ENCODE measurements around the gene SCRN1.

Gene SCRN1, protein sequence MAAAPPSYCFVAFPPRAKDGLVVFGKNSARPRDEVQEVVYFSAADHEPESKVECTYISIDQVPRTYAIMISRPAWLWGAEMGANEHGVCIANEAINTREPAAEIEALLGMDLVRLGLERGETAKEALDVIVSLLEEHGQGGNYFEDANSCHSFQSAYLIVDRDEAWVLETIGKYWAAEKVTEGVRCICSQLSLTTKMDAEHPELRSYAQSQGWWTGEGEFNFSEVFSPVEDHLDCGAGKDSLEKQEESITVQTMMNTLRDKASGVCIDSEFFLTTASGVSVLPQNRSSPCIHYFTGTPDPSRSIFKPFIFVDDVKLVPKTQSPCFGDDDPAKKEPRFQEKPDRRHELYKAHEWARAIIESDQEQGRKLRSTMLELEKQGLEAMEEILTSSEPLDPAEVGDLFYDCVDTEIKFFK

DNA sequence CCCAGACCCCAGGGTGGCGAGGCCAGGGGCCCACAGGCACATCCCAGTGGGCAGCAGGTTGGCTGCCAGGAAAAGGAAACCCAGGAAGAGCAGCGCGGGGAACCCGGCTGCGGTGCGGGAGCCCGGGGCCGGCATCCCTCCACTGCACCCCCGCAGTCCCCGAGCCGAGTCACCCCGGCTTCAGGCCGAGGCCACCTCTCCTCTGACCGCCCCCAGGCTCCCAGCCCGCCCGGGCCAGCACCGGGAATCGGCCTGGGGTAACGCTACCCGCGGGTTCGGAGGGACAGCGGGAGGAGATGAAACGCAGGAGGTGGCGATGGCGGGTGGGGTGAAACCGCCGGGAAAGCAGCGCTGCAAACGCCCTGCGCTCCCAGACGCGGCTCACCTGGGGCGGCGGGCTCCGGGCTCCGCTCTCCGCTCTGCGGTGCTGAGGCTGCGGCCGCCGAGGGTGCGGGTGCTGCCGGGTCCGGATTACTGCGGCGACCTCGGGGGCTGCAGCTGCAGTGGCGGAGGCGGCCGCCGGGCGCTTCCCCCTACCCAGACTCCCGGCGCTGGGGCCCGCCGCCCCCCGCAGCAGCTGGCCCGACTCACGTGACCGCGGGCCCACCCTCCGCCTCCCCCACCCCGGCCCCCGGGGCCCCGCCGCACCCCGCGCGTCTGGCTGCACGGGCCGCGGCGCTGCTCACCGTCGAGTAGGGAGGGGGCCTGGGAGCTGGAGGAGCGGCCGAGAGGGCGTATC lies at the start of gene SCRN1:
Gene SCRN1, minus strand, starts transcription at position 545 of the 739 bp plus-strand sequence. CDS start 20,734 bp downstream, outside the sequence.
- Histone ChIP-seq H3K9me3 (ENCODE audit: control insufficient read depth, low read length) (no peaks in the 10 kb centered on the region), H3K9ac (ENCODE audit: low read length) (peak within 1 kb of the TSS; percentile 89), H3K4me3 (ENCODE audit: low read length) (peak within 1 kb of the TSS; percentile 80), H3K27me3 (ENCODE audit: control insufficient read depth, insufficient read depth, low read length) (no peaks in the 10 kb centered on the region), H3K4me1 (ENCODE audit: control insufficient read depth, insufficient read depth, low read length) (peaks cover 19% of the 10 kb centered on the region), H3K36me3 (ENCODE audit: control insufficient read depth, insufficient read depth, low read length) (no peaks in the 10 kb centered on the region)

DNA sequence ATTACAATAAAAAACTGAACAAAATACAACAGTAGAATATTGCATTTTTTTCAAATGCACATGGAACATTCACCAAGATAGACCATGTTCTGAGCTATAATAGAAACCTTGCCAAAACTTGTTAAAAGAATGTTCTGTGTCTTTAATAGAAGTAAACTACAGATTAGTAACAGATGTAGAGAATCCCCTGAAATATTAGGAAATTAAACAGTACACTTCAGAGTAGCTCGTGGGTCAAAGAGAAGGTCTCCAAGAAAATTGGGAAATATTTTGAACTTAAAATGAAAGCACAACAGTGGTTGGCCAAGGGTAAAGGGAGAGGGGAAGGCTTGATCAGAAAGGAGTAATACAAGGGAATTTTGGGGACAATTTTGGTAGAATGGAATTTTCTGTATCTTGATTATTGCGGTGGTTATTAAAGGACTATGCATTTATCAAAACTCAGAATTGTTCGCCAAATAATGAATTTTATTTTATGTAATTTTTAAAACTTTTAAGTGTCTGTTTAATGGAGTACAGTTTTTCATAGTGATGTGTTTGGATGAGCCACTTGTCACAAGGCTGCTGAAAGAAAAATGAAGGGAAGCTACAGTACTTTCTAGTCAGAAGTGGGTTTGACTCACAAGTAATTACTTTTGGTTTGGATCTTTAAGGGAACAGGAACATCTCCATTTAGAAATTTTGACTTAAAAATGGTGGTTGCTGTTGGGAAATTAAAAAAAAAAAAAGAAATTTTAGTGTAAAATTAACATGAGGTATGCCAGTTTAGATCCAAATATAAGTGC lies 48.8 kb upstream of the SCRN1 start:
- H3K9me3 ChIP-seq (ENCODE audit: control insufficient read depth, low read length): no peaks in the 10 kb centered on the region
- no peaks in the 10 kb centered on the region for H3K4me1 ChIP-seq (ENCODE audit: control insufficient read depth, insufficient read depth, low read length)
- no peaks in the 10 kb centered on the region for H3K36me3 ChIP-seq (ENCODE audit: control insufficient read depth, insufficient read depth, low read length)
- H3K4me3 ChIP-seq (ENCODE audit: low read length): no peak overlapping the region
- no peaks in the 10 kb centered on the region for H3K27me3 ChIP-seq (ENCODE audit: control insufficient read depth, insufficient read depth, low read length)
- H3K9ac ChIP-seq (ENCODE audit: low read length): no peak overlapping the region

DNA sequence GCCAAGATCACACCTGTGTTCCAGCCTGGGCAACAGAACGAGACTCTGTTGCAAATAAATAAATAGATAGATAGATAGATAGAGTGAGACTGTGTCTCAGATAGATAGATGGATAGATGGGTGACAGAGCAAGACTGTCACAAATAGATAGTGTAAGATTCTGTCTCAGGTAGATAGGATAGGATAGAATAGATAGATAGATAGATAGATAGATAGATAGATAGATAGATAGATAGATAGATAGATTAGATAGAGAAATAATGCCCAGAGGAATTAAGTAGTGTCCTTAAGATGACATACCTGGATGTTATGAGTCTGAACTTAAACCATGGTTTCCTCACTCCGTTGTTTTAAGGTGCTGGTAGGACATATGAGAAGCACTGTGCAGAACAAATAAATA lies 46.6 kb upstream of the SCRN1 start:
- Histone ChIP-seq H3K4me1 (ENCODE audit: control insufficient read depth, insufficient read depth, low read length) (peaks cover 4% of the 10 kb centered on the region), H3K36me3 (ENCODE audit: control insufficient read depth, insufficient read depth, low read length) (no peaks in the 10 kb centered on the region), H3K9me3 (ENCODE audit: control insufficient read depth, low read length) (no peaks in the 10 kb centered on the region), H3K9ac (ENCODE audit: low read length) (no peak overlapping the region), H3K4me3 (ENCODE audit: low read length) (no peak overlapping the region), H3K27me3 (ENCODE audit: control insufficient read depth, insufficient read depth, low read length) (no peaks in the 10 kb centered on the region)

DNA sequence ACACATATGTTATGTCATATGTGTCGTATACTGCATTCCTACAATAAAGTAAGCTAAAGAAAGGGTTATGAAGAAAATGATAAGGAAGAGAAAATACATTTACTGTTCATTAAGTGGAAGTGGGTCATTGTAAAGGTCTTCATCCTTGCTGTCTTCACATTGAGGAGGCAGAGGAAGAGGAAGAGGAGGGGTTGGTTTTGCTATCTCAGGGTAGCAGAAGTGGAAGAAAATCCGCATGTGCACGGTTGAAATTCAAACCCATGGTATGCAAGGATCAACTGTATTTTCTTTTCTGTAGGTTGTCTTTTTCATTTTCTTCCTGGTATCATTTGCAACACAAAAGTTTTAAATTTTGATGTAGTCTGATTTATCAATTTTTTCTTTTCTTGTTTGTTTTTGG lies 44.9 kb upstream of the SCRN1 start:
- peaks cover 4% of the 10 kb centered on the region for H3K4me1 ChIP-seq (ENCODE audit: control insufficient read depth, insufficient read depth, low read length)
- no peaks in the 10 kb centered on the region for H3K9me3 ChIP-seq (ENCODE audit: control insufficient read depth, low read length)
- H3K4me3 ChIP-seq (ENCODE audit: low read length): no peak overlapping the region
- H3K9ac ChIP-seq (ENCODE audit: low read length): no peak overlapping the region
- no peaks in the 10 kb centered on the region for H3K36me3 ChIP-seq (ENCODE audit: control insufficient read depth, insufficient read depth, low read length)
- no peaks in the 10 kb centered on the region for H3K27me3 ChIP-seq (ENCODE audit: control insufficient read depth, insufficient read depth, low read length)

DNA sequence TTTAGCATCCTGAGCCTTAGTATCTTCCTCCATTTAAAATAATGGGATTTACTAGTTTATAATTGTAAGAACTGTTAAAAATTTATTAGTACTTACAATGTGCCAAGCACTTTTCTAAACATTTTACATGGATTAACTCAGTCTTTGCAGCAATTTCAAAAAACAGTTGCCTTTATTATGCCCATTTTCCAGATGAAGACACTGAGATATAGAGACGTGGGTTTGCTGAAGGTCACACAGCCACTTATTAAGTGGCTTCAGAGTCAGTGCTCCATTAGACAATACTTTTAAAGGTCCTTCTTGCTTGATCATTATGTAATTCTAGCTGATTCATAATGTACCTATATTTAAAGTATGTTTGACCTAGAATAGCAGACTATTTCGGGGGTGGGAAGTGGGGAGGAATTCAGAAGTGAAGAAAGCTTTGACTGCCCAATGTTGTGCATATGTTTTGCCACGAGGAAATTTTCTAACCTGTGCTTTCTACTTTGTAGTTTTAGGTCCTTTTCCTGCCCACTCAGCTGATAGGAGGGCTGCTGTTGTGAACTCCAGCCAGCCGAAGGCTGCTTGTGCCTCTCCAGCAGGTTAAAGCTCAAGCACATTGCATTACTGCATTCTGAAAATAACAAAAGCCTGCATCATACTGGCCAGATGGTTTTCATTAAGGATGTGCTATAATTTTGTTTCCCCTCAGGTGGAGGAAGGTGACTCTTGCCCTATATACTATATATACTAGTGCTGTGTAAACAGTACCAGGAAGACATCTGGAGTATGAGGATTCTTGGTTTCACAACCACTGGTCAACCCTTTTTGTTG lies 42.9 kb upstream of the SCRN1 start:
- Histone ChIP-seq H3K4me1 (ENCODE audit: control insufficient read depth, insufficient read depth, low read length) (peaks cover 4% of the 10 kb centered on the region), H3K9me3 (ENCODE audit: control insufficient read depth, low read length) (no peaks in the 10 kb centered on the region), H3K27me3 (ENCODE audit: control insufficient read depth, insufficient read depth, low read length) (no peaks in the 10 kb centered on the region), H3K36me3 (ENCODE audit: control insufficient read depth, insufficient read depth, low read length) (no peaks in the 10 kb centered on the region), H3K4me3 (ENCODE audit: low read length) (no peak overlapping the region), H3K9ac (ENCODE audit: low read length) (no peak overlapping the region)

DNA sequence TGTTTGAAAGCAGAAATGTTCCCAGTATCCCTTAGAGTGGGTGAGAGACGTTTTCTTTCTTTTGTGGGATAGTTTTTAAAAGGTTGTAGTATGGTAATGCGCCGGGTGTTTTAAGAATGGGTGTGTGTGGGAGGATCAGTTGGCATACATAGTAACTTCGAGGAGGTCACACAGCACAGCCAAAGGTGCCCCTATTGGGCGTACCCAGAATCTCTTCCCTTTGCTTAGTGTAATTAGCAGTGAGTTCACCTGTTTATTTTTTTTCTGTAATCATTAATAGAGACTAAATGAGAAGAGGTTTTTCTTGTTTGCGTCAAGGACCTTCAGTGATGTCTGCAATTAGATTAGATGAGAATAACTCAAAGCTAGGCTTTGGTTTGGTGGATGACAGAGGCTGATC lies 40.1 kb upstream of the SCRN1 start:
- no peaks in the 10 kb centered on the region for H3K27me3 ChIP-seq (ENCODE audit: control insufficient read depth, insufficient read depth, low read length)
- H3K36me3 ChIP-seq (ENCODE audit: control insufficient read depth, insufficient read depth, low read length): no peaks in the 10 kb centered on the region
- no peak overlapping the region for H3K9ac ChIP-seq (ENCODE audit: low read length)
- H3K4me3 ChIP-seq (ENCODE audit: low read length): peak overlapping the region; percentile 43
- H3K4me1 ChIP-seq (ENCODE audit: control insufficient read depth, insufficient read depth, low read length): peaks cover 4% of the 10 kb centered on the region
- no peaks in the 10 kb centered on the region for H3K9me3 ChIP-seq (ENCODE audit: control insufficient read depth, low read length)

DNA sequence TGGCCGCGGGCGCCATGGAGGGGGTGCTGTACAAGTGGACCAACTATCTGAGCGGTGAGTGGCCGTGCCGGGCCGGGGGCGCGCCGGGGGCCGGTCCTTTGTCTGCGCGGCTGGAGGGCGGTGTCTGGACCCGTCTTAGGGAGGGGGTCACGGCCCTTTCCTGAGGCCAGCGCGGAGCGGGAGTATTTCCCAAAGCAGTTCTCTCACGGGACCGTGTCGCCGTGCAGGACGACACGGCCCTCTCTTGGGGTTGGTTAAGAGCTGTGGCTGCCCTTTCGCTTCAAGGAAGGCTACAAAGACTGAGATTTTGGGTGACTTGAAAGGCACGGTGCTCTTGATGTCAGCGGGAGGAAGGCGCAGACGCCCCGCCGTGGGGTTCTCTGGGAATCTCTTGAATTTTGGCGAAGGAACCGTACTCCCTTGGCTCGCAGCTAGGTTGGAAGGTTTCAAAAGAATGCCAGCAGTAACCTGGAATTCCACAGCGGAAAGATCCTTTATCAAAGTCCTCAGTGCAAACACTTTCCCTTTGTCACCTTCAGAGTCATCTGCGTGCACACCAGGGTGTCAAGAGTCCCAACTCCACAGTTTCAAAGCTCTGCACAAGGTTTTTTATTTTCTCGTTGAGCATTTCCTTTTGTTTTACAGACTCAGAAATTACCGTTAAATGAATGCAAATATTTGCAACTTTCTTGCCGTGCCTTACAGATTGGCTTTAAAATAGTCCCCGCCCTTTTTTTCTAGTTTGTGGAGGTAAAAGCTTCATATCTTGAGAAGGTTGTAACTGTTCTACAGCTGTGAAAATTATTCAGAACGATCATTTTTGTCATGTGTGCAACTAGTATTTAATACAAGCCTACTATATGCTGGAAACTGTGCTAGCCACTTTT lies 39.4 kb upstream of the SCRN1 start:
- Histone ChIP-seq H3K4me1 (ENCODE audit: control insufficient read depth, insufficient read depth, low read length) (peaks cover 4% of the 10 kb centered on the region), H3K9me3 (ENCODE audit: control insufficient read depth, low read length) (no peaks in the 10 kb centered on the region), H3K27me3 (ENCODE audit: control insufficient read depth, insufficient read depth, low read length) (no peaks in the 10 kb centered on the region), H3K36me3 (ENCODE audit: control insufficient read depth, insufficient read depth, low read length) (no peaks in the 10 kb centered on the region), H3K9ac (ENCODE audit: low read length) (peak overlapping the region; percentile 69), H3K4me3 (ENCODE audit: low read length) (peak overlapping the region; percentile 43)

DNA sequence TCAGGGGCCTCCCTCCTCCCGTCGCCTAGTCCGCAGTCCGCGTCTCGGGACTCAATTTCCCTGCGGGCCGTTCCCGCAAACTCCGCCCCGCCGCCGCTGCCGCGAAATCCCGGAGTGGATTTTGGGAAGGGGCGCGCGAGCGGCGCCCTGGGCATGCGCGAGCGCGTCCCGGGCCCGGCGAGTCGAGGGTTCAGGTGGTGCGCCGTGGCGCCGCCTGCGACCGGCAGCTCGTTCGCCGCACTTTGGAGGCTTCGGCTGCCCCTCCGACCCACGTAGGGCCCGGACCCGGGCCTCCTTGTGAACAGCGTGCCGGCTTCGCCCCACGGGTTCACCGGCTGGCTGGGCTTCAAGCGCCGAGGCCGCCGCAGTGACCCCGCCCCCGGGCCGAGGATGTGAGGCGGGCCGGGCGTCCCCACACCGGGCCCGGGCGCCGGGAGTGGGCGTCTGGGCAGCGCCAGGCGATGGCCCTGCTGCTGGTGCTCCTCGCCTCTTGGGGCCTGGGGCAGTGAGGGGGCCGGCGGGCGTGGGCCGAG lies 38.7 kb upstream of the SCRN1 start, which contains the start of gene PLEKHA8:
Gene PLEKHA8, plus strand, starts transcription at position 197 of the 533 bp plus-strand sequence. CDS start 351 bp downstream, outside the sequence.
- peak within 1 kb of the TSS; percentile 69 for H3K9ac ChIP-seq (ENCODE audit: low read length)
- no peaks in the 10 kb centered on the region for H3K27me3 ChIP-seq (ENCODE audit: control insufficient read depth, insufficient read depth, low read length)
- peak within 1 kb of the TSS; percentile 43 for H3K4me3 ChIP-seq (ENCODE audit: low read length)
- H3K9me3 ChIP-seq (ENCODE audit: control insufficient read depth, low read length): no peaks in the 10 kb centered on the region
- peaks cover 4% of the 10 kb centered on the region for H3K4me1 ChIP-seq (ENCODE audit: control insufficient read depth, insufficient read depth, low read length)
- no peaks in the 10 kb centered on the region for H3K36me3 ChIP-seq (ENCODE audit: control insufficient read depth, insufficient read depth, low read length)

DNA sequence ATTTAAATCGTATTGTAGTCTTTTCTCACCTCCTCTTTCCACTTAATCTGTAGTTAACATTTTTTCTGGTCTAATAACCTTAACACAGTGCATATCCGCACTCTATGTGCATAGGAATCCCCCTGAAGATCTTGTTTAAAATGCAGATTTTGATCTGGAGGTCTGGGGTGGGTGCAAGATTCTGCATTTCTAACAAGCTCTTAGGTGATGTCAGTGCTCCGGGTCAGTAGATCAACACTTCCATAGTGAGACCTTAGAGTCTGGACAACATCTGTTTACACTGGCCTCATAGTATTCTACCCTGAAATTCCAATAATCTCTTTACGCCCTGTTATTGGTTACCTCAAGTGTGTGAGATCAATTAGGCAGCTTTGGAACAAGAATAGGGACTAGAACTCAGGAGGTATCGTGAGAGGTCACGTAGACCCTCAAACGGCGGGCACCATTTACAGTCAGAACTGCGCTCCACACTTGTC lies 38.2 kb upstream of the SCRN1 start:
- H3K4me3 ChIP-seq (ENCODE audit: low read length): peak overlapping the region; percentile 43
- peaks cover 4% of the 10 kb centered on the region for H3K4me1 ChIP-seq (ENCODE audit: control insufficient read depth, insufficient read depth, low read length)
- H3K9me3 ChIP-seq (ENCODE audit: control insufficient read depth, low read length): no peaks in the 10 kb centered on the region
- no peaks in the 10 kb centered on the region for H3K27me3 ChIP-seq (ENCODE audit: control insufficient read depth, insufficient read depth, low read length)
- no peaks in the 10 kb centered on the region for H3K36me3 ChIP-seq (ENCODE audit: control insufficient read depth, insufficient read depth, low read length)
- peak overlapping the region; percentile 69 for H3K9ac ChIP-seq (ENCODE audit: low read length)

DNA sequence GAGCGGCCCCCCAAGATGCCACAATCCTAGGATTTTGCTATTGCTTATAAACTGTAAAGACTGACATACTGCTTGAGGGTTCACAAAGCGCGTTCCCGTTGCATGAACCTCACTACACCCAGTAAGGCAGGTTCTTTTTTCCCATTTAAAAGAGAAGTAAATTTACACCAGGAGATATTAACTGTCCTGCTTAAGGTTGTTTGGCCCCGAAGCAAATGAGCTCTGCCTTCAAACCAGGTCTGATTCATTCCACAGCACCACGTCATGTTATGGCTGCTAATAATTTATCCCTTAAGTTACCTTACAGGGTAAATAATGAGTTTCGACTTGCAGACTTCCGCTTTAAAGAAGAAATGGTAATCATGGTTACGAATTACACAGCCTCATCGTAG lies 37.5 kb upstream of the SCRN1 start:
- Histone ChIP-seq H3K9me3 (ENCODE audit: control insufficient read depth, low read length) (no peaks in the 10 kb centered on the region), H3K27me3 (ENCODE audit: control insufficient read depth, insufficient read depth, low read length) (no peaks in the 10 kb centered on the region), H3K4me3 (ENCODE audit: low read length) (peak overlapping the region; percentile 43), H3K9ac (ENCODE audit: low read length) (peak overlapping the region; percentile 69), H3K4me1 (ENCODE audit: control insufficient read depth, insufficient read depth, low read length) (no peaks in the 10 kb centered on the region), H3K36me3 (ENCODE audit: control insufficient read depth, insufficient read depth, low read length) (no peaks in the 10 kb centered on the region)

All from mucosa of stomach (tissue), 1 donor.